ENCODE measurements around the gene KCTD7. TPM values are rescaled to one million over a fixed set of nuclear protein-coding genes. Genes with fewer than 3 reads are reported as not detected.
"Not testable (repeated sequence)": the region's sequence is repeated elsewhere in the genome, so short reads cannot be mapped to it uniquely, and the experiment has no call there.

The KCTD7 gene
- total RNA-seq, 4 donors from 2014 or later, result 5.2 to 22.8 (median 14.0) TPM

DNA sequence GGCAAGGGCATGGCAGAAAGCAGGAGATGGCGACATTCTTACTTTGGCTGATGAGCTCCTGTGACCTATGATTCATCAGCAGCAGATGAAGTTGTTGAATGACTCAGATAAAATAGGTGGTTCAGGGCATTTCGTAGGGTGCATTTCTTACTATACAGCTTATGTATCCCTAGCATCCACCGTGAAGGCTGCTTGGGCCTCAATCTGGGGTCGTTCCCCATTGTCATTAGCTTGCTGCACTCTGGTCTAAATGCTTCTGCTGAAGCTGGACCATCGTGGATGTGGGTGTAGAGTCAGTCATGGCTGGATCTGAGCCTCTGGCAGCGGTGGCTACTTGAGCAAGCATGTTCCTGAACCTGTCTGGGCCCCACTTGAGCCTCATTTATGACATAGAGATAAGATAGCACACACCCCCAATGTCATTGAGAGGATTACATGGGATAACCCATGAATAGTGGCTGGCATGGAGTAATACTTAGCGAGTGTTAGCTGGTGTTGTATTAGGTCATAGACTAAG lies 44.5 kb downstream of the KCTD7 start:
- DNase-seq; H3K27ac ChIP-seq; H3K4me3 ChIP-seq; H3K36me3 ChIP-seq; intact Hi-C loops (cut with DNase I; ENCODE audit: low total_unique reads); H3K4me1 ChIP-seq; H3K9me3 ChIP-seq; H3K27me3 ChIP-seq; in situ Hi-C loops (cut with MboI; ENCODE audit: low pct_ligation_motif_present in 1 of 4, low pct_unique_long_range_greater_than_20kb in 1 of 4, low sequenced_read_pairs in 3 of 4): not testable (repeated sequence)
- 79% methylated on average over 5 of the region's 7 CpGs; no CpG with 5 or more reads in 1 of the 2 donors for WGBS, 2 donors (ENCODE audit: low coverage in 1 of 2)

- in situ Hi-C loops (cut with MboI; ENCODE audit: low pct_ligation_motif_present in 1 of 4, low pct_unique_long_range_greater_than_20kb in 1 of 4, low sequenced_read_pairs in 3 of 4), result loop anchor here in 2 of 4 donors (10.0 to 25.0 kb wide), 2 partner anchors 55 to 158 kb away; no protein-coding TSS in a partner anchor
- intact Hi-C loops (cut with DNase I; ENCODE audit: low total_unique reads), result no loop called here
- Histone ChIP-seq H3K4me1 (peaks cover 6 to 18% (median 16%) of the 10 kb centered on the region in 4 donors), H3K36me3 (no peaks in the 10 kb centered on the region), H3K27me3 (no peaks in the 10 kb centered on the region), H3K9me3 (no peaks in the 10 kb centered on the region), H3K4me3 (no peak overlapping the region), H3K27ac (no peak overlapping the region)
- TF ChIP-seq POLR2AphosphoS5 (IDR thresholded peaks at IDR 0.05) (no peak), POLR2A (IDR thresholded peaks at IDR 0.05) (no peak), EP300 (IDR thresholded peaks at IDR 0.05; ENCODE audit: low read depth) (no peak)
- TF ChIP-seq, protein P1, sequence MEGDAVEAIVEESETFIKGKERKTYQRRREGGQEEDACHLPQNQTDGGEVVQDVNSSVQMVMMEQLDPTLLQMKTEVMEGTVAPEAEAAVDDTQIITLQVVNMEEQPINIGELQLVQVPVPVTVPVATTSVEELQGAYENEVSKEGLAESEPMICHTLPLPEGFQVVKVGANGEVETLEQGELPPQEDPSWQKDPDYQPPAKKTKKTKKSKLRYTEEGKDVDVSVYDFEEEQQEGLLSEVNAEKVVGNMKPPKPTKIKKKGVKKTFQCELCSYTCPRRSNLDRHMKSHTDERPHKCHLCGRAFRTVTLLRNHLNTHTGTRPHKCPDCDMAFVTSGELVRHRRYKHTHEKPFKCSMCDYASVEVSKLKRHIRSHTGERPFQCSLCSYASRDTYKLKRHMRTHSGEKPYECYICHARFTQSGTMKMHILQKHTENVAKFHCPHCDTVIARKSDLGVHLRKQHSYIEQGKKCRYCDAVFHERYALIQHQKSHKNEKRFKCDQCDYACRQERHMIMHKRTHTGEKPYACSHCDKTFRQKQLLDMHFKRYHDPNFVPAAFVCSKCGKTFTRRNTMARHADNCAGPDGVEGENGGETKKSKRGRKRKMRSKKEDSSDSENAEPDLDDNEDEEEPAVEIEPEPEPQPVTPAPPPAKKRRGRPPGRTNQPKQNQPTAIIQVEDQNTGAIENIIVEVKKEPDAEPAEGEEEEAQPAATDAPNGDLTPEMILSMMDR (IDR thresholded peaks at IDR 0.05), result no peak
- no peak for DNase-seq
- WGBS, 2 donors (ENCODE audit: low coverage in 1 of 2), result 80 to 91% methylated on average over 1 to 3 of the region's 3 CpGs
These were observed 51.1 kb downstream of the KCTD7 start for GRCh38 chr7:66679633-66680244.

GRCh38 chr7:66681491-66682349 lies 53.0 kb downstream of the KCTD7 start:
- intact Hi-C loops (cut with DNase I; ENCODE audit: low total_unique reads), result no loop called here
- Histone ChIP-seq H3K4me3 (peak overlapping the region; percentile 70 to 83 (median 82)), H3K36me3 (no peaks in the 10 kb centered on the region), H3K27ac (peak overlapping the region; percentile 97 to 100 (median 98)), H3K27me3 (no peaks in the 10 kb centered on the region), H3K9me3 (no peaks in the 10 kb centered on the region), H3K4me1 (peaks cover 6 to 31% (median 18%) of the 10 kb centered on the region in 4 donors)
- in situ Hi-C loops (cut with MboI; ENCODE audit: low pct_ligation_motif_present in 1 of 4, low pct_unique_long_range_greater_than_20kb in 1 of 4, low sequenced_read_pairs in 3 of 4), result loop anchor here in 2 of 4 donors (10.0 to 25.0 kb wide), 2 partner anchors 53 to 156 kb away; no protein-coding TSS in a partner anchor
- WGBS, 2 donors (ENCODE audit: low coverage in 1 of 2), result 2% methylated on average over 69 of the region's 78 CpGs; no CpG with 5 or more reads in 1 of the 2 donors
- TF ChIP-seq POLR2A (IDR thresholded peaks at IDR 0.05) (peak; percentile 97), EP300 (IDR thresholded peaks at IDR 0.05; ENCODE audit: low read depth) (no peak), POLR2AphosphoS5 (IDR thresholded peaks at IDR 0.05) (peak; percentile 98 to 99 (median 99))
- TF ChIP-seq, protein P1 (IDR thresholded peaks at IDR 0.05), result no peak
- DNase-seq, result peak; percentile 99

- in situ Hi-C loops (cut with MboI; ENCODE audit: low pct_ligation_motif_present in 1 of 4, low pct_unique_long_range_greater_than_20kb in 1 of 4, low sequenced_read_pairs in 3 of 4) (loop anchor here in 2 of 4 donors (10.0 to 25.0 kb wide), 2 partner anchors 52 to 155 kb away; no protein-coding TSS in a partner anchor), intact Hi-C loops (cut with DNase I; ENCODE audit: low total_unique reads) (no loop called here)
- no peaks in the 10 kb centered on the region for H3K9me3 ChIP-seq
- peak overlapping the region; percentile 70 to 83 (median 82) for H3K4me3 ChIP-seq
- no peaks in the 10 kb centered on the region for H3K27me3 ChIP-seq
- 3% methylated on average over 63 of the region's 66 CpGs; no CpG with 5 or more reads in 1 of the 2 donors for WGBS, 2 donors (ENCODE audit: low coverage in 1 of 2)
- peaks cover 6 to 31% (median 18%) of the 10 kb centered on the region in 4 donors for H3K4me1 ChIP-seq
- peak overlapping the region; percentile 97 to 100 (median 98) for H3K27ac ChIP-seq
- TF ChIP-seq, protein P1 (IDR thresholded peaks at IDR 0.05), result no peak
- TF ChIP-seq POLR2A (IDR thresholded peaks at IDR 0.05) (no peak), EP300 (IDR thresholded peaks at IDR 0.05; ENCODE audit: low read depth) (no peak), POLR2AphosphoS5 (IDR thresholded peaks at IDR 0.05) (no peak)
- no peaks in the 10 kb centered on the region for H3K36me3 ChIP-seq
- DNase-seq, result no peak
These were observed 53.8 kb downstream of the KCTD7 start for GRCh38 chr7:66682350-66683093.

DNA sequence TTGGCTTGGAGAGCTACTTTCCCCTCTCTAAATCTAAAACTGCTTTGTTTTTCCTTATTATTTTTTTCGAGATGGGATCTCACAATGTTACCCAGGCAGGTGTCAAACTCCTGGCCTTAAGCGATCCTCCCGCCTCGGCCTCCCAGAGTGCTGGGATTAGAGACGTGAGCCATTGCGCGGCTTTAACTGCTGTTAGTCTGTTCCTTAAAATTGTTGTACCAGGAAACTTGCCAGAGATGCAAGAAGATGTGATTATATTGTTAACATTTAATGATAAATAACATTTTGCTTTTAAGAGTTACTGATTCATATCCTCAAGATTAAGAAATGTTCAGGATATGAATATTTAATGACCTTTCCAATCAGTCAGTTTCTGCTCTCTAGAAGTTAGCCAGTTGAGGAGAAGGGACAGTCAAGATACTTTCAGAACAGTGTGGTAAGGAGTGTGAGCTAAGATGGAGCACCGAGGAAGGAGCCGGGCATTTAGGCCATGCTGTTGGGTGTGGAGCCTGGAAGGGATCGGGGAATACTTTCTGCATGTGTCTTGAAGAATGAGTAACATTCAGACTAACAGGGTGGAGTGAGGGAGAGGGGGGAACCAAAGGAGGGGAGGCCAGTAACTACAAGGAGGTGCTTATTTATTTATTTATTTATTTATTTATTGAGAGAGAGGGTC lies 54.6 kb downstream of the KCTD7 start:
- Histone ChIP-seq H3K4me3 (peak overlapping the region in 3 of 4 donors; percentile 70 to 83 (median 81)), H3K4me1 (peaks cover 6 to 31% (median 18%) of the 10 kb centered on the region in 4 donors), H3K27ac (peak overlapping the region in 3 of 4 donors; percentile 97 to 100 (median 98))
- H3K27me3 ChIP-seq; intact Hi-C loops (cut with DNase I; ENCODE audit: low total_unique reads); H3K36me3 ChIP-seq; DNase-seq; H3K9me3 ChIP-seq: not testable (repeated sequence)
- 71 to 81% methylated on average over 9 to 10 of the region's 10 CpGs for WGBS, 2 donors (ENCODE audit: low coverage in 1 of 2)
- in situ Hi-C loops (cut with MboI; ENCODE audit: low pct_ligation_motif_present in 1 of 4, low pct_unique_long_range_greater_than_20kb in 1 of 4, low sequenced_read_pairs in 3 of 4), result loop anchor here in 2 of 4 donors (10.0 to 25.0 kb wide), 2 partner anchors 52 to 154 kb away; no protein-coding TSS in a partner anchor

Data from transverse colon (tissue), 4 donors.